ENCODE results near the gene GNG4.

GNG4 gene

GRCh38 chr1:235649368-235650163 lies at the start of gene GNG4:
Gene GNG4 (minus strand): TSS chr1:235649784. CDS start chr1:235583838, 65,946 bp downstream.
- no peak for DNase-seq (ENCODE audit: low read depth)

GRCh38 chr1:235697508-235697907 lies 47.9 kb upstream of the GNG4 start:
- no peak for DNase-seq (ENCODE audit: low read depth)

DNA sequence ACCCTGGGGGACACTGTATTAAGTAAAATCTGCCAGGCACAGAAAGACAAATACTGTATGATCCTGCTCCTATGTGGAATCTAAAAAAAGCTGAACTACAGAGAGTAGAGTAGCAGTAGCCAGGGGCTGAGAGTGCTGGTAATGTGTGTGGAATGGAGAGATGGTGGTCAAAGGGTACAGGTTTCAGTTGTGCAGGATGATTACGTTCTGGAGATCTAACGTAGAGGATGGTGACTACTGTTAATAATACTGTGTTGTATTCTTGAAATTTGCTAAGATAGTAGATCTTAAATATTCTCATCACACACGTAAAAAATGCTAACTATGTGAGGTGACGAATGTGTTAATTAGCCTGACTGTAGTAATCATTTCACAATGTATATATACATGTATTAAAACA lies 39.8 kb upstream of the GNG4 start:
- DNase-seq (ENCODE audit: low read depth), result no peak

- no peak for DNase-seq (ENCODE audit: low read depth)
Measured at GRCh38 chr1:235688096-235688495, 38.5 kb upstream of the GNG4 start.

GRCh38 chr1:235683653-235684052 lies 34.1 kb upstream of the GNG4 start:
- DNase-seq (ENCODE audit: low read depth), result no peak

GRCh38 chr1:235682216-235682615 lies 32.6 kb upstream of the GNG4 start:
- no peak for DNase-seq (ENCODE audit: low read depth)

- no peak for DNase-seq (ENCODE audit: low read depth)
Measured at GRCh38 chr1:235679644-235680043, 30.1 kb upstream of the GNG4 start.

DNA sequence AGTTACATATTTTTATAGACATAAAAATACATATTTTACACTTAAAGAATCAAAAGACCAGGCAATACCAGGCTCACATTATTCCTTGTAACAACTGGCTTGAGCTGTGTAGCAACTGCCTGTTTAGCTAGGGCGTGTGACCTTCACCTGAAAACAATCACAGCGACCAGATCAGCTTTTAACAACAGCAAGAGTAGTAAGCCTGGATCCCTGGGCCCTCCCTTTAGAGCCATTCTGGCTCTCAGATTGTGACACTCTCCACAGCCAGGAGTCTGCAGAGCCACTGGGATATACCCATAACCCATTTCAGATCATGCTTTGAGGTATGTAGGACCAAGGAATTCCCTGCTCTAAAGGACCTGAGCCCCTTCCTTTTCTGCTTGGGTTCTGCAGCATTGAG lies 29.4 kb upstream of the GNG4 start:
- no peak for DNase-seq (ENCODE audit: low read depth)

DNA sequence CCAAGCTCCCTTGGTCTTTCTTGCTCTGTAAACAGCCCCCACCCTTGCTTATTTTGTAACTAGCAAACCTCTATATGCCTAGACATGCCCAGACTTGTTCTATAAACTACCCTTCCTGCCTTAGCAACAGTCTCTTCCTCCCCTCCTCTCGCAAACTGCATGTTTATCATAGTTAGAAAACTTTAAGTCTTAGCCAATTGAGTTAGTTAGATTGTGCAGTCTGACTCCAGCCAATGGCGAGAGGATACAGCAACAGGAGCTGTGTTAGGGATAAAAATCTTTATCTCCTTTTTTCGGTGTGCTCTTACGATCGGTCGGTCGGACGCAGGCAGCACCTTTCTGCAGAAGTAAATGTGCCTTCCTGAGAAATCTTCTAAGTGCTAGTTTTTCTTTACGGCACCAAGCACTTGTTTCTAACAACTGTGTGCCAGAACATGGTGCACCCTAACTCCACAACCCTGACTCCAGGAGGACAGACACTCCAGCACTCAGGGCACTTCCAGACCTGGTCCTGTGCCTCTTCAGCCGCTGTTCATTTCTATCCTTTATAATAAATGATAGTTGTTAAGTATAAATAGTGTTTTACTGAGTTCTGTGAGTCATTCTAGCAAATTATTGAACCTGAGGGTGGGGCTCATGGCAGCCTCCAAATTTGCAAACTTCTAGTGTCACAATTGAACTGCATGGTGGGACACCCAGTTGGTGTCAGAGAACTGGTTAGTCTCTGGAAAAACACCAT lies 25.7 kb upstream of the GNG4 start:
- no peak for DNase-seq (ENCODE audit: low read depth)

GRCh38 chr1:235673981-235674380 lies 24.4 kb upstream of the GNG4 start:
- no peak for DNase-seq (ENCODE audit: low read depth)

GRCh38 chr1:235671992-235672391 lies 22.4 kb upstream of the GNG4 start:
- DNase-seq (ENCODE audit: low read depth), result no peak

DNA sequence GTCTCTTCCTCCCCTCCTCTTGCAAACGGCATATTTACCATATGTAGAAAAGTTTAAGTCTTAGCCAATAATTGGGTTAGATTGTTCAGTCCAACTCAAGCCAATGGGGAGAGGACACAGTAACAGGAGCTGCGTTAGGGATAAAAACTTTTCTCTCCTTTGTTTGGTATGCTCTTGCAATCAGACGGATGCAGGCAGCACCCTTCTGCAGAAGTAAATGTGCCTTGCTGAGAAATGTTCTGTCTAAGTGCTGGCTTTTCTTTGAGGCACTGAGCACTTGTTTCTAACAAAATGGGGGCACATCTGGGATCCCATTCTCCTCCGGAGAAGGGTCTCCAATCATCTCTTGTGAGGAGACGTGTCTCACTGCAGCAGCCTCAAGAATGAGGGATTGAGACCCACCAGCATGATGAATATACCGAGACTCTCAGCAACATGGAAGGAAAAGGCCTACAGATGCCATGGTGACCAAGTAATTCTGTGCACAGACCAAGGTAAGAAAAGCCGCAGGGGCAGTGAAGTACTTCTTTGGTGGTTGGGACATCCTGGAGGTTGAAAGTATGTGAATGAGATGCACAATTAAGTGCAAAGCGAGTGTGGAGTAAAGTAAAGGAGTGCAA lies 20.7 kb upstream of the GNG4 start:
- no peak for DNase-seq (ENCODE audit: low read depth)

GRCh38 chr1:235669277-235669676 lies 19.7 kb upstream of the GNG4 start:
- DNase-seq (ENCODE audit: low read depth), result no peak

GRCh38 chr1:235663628-235664027 lies 14.0 kb upstream of the GNG4 start:
- no peak for DNase-seq (ENCODE audit: low read depth)

DNA sequence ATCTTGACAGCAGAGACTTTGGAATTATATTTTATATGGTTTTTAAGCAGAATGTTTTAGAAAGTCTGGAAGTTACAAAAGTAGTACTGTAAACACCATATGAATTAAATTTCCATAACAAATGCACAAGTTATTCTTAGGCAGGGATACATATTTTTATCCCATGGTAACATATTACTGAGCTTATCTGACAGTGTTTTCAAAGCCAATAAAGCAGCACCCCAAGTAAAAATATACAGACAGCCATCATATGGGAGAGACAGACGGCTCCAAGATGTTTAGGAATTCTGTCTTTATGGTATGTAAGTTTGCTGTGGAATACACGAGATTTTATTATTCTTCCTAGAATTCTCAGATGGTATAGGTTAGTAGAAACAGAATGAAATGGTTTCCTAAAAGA lies 12.0 kb upstream of the GNG4 start:
- DNase-seq (ENCODE audit: low read depth), result no peak

- no peak for DNase-seq (ENCODE audit: low read depth)
Measured at GRCh38 chr1:235659186-235659771, 9.7 kb upstream of the GNG4 start.

DNA sequence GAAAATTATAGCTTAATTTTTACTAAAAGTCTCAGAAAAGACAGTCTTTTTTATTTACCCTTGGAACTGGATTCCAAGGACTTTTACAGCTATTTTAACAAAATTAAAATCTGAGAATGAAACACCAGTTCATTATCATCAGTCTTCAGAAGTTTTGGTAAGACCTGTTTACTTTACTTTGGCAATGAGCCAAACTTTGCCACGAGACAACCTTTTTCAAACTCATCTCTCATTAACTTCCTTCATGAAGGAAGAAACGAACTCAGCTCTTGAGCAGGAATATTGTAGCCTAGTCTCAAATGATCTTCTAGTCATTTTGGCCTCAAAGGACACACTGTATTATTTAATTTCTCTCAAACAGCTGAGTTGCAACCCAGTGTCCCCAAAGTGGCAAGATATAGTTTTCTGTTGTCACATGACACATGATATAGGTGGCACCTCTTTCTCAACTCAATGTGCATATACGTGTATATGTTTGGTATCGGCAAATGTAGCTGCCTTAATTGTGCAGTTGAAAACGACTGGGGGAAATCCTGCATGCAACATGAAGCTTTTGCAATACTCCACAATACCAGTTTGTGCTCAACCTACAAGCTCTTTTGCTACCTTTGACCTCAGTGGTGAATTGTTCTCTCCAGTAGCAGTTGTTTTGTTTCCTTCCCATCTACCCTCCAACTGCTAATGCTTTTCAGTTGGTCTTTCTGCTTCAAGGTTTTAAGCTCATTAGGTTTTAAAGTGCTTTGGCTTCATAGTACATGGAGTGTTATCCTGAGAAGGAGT lies 8.4 kb upstream of the GNG4 start:
- DNase-seq (ENCODE audit: low read depth), result no peak

DNA sequence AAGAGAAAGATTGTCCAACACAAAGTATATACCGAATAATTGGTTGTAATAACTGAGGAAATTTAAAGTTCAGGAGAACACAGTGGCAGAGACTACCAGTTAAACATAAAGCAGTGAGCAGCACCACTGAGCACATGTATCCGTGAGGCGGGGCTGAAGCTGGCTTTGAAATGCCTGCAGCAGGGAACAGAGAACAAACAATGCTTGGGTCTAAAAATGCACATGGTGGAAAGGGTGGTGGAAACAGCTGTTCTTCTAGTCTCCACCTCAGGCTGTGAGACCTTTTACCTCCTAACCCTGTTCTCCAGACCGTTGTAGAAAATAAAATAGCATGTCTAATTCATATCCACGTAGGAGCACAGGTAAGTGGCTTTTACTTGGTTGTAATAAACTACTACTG lies 7.7 kb upstream of the GNG4 start:
- no peak for DNase-seq (ENCODE audit: low read depth)

GRCh38 chr1:235652364-235652763 lies 2.8 kb upstream of the GNG4 start:
- DNase-seq (ENCODE audit: low read depth), result no peak

GRCh38 chr1:235651170-235651806 lies 1.7 kb upstream of the GNG4 start:
- no peak for DNase-seq (ENCODE audit: low read depth)
